ENCODE results near the gene ANAPC10.
"Not testable (repeated sequence)": the region's sequence is repeated elsewhere in the genome, so short reads cannot be mapped to it uniquely, and the experiment has no call there.

The ANAPC10 gene

GRCh38 chr4:145097821-145098674 is at the start of gene ANAPC10, which contains the start of gene ABCE1:
Gene ANAPC10 (minus strand): TSS chr4:145098196. CDS start chr4:145096099, 2,097 bp downstream.
Gene ABCE1 (plus strand): TSS chr4:145098311. CDS start chr4:145104413, 6,102 bp downstream.
- no peaks in the 10 kb centered on the region for H3K9me3 ChIP-seq (ENCODE audit: control insufficient read depth, insufficient read depth, low read length)
- 0 out of 2 replicates have a peak, but pooled peaks cover 3% of the 10 kb centered on the region for H3K4me1 ChIP-seq (ENCODE audit: insufficient read depth, low read length)
- H3K9ac ChIP-seq (ENCODE audit: low read depth, low read length), result peak within 1 kb of the TSS; percentile 89
- H3K36me3 ChIP-seq (ENCODE audit: insufficient read depth, low read length), result peaks cover 6% of the 10 kb centered on the region; the same call in 1 of the 2 replicates

- not testable (repeated sequence) for H3K4me1 ChIP-seq (ENCODE audit: insufficient read depth, low read length); H3K9ac ChIP-seq (ENCODE audit: low read depth, low read length); H3K9me3 ChIP-seq (ENCODE audit: control insufficient read depth, insufficient read depth, low read length); H3K36me3 ChIP-seq (ENCODE audit: insufficient read depth, low read length)
These were observed 38.2 kb upstream of the ANAPC10 start for GRCh38 chr4:145136219-145136618.

GRCh38 chr4:145132511-145133098 is 34.6 kb upstream of the ANAPC10 start:
- H3K9ac ChIP-seq (ENCODE audit: low read depth, low read length), result no peak overlapping the region
- no peaks in the 10 kb centered on the region for H3K9me3 ChIP-seq (ENCODE audit: control insufficient read depth, insufficient read depth, low read length)
- no peaks in the 10 kb centered on the region; the same call in 1 of the 2 replicates for H3K36me3 ChIP-seq (ENCODE audit: insufficient read depth, low read length)
- H3K4me1 ChIP-seq (ENCODE audit: insufficient read depth, low read length), result no peaks in the 10 kb centered on the region

GRCh38 chr4:145131848-145132247 is 33.9 kb upstream of the ANAPC10 start:
- no peaks in the 10 kb centered on the region for H3K9me3 ChIP-seq (ENCODE audit: control insufficient read depth, insufficient read depth, low read length)
- no peaks in the 10 kb centered on the region for H3K36me3 ChIP-seq (ENCODE audit: insufficient read depth, low read length)
- H3K4me1 ChIP-seq (ENCODE audit: insufficient read depth, low read length), result no peaks in the 10 kb centered on the region
- H3K9ac ChIP-seq (ENCODE audit: low read depth, low read length), result no peak overlapping the region

GRCh38 chr4:145130788-145131399 is 32.9 kb upstream of the ANAPC10 start:
- Histone ChIP-seq H3K4me1 (ENCODE audit: insufficient read depth, low read length) (no peaks in the 10 kb centered on the region), H3K36me3 (ENCODE audit: insufficient read depth, low read length) (peaks cover 5% of the 10 kb centered on the region; the same call in 1 of the 2 replicates), H3K9ac (ENCODE audit: low read depth, low read length) (no peak overlapping the region), H3K9me3 (ENCODE audit: control insufficient read depth, insufficient read depth, low read length) (no peaks in the 10 kb centered on the region)

- no peaks in the 10 kb centered on the region for H3K4me1 ChIP-seq (ENCODE audit: insufficient read depth, low read length)
- H3K9ac ChIP-seq (ENCODE audit: low read depth, low read length), result no peak overlapping the region
- H3K9me3 ChIP-seq (ENCODE audit: control insufficient read depth, insufficient read depth, low read length), result no peaks in the 10 kb centered on the region
- H3K36me3 ChIP-seq (ENCODE audit: insufficient read depth, low read length), result peaks cover 5% of the 10 kb centered on the region; the same call in 1 of the 2 replicates
These were observed 32.1 kb upstream of the ANAPC10 start for GRCh38 chr4:145130130-145130529.

GRCh38 chr4:145125396-145125795 is 27.4 kb upstream of the ANAPC10 start:
- peaks cover 7% of the 10 kb centered on the region for H3K36me3 ChIP-seq (ENCODE audit: insufficient read depth, low read length)

GRCh38 chr4:145108128-145108527 is 10.1 kb upstream of the ANAPC10 start:
- Histone ChIP-seq H3K4me1 (ENCODE audit: insufficient read depth, low read length) (no peaks in the 10 kb centered on the region), H3K36me3 (ENCODE audit: insufficient read depth, low read length) (peaks cover 18% of the 10 kb centered on the region), H3K9me3 (ENCODE audit: control insufficient read depth, insufficient read depth, low read length) (no peaks in the 10 kb centered on the region), H3K9ac (ENCODE audit: low read depth, low read length) (no peak overlapping the region)

More at GRCh38 chr4:145125396-145125795, 27.4 kb upstream of the ANAPC10 start:
- Histone ChIP-seq H3K9ac (ENCODE audit: low read depth, low read length) (no peak overlapping the region), H3K4me1 (ENCODE audit: insufficient read depth, low read length) (no peaks in the 10 kb centered on the region), H3K9me3 (ENCODE audit: control insufficient read depth, insufficient read depth, low read length) (no peaks in the 10 kb centered on the region)

- Histone ChIP-seq H3K9me3 (ENCODE audit: control insufficient read depth, insufficient read depth, low read length) (no peaks in the 10 kb centered on the region), H3K4me1 (ENCODE audit: insufficient read depth, low read length) (no peaks in the 10 kb centered on the region), H3K9ac (ENCODE audit: low read depth, low read length) (no peak overlapping the region), H3K36me3 (ENCODE audit: insufficient read depth, low read length) (peaks cover 15% of the 10 kb centered on the region)
These were observed 9.1 kb upstream of the ANAPC10 start for GRCh38 chr4:145107126-145107525.

GRCh38 chr4:145103496-145103895 is 5.5 kb upstream of the ANAPC10 start:
- Histone ChIP-seq H3K9ac (ENCODE audit: low read depth, low read length) (no peak overlapping the region), H3K36me3 (ENCODE audit: insufficient read depth, low read length) (peaks cover 9% of the 10 kb centered on the region), H3K4me1 (ENCODE audit: insufficient read depth, low read length) (0 out of 2 replicates have a peak, but pooled peaks cover 3% of the 10 kb centered on the region), H3K9me3 (ENCODE audit: control insufficient read depth, insufficient read depth, low read length) (no peaks in the 10 kb centered on the region)

- Histone ChIP-seq H3K9ac (ENCODE audit: low read depth, low read length) (no peak overlapping the region), H3K36me3 (ENCODE audit: insufficient read depth, low read length) (peaks cover 4% of the 10 kb centered on the region), H3K4me1 (ENCODE audit: insufficient read depth, low read length) (0 out of 2 replicates have a peak, but pooled peaks cover 3% of the 10 kb centered on the region), H3K9me3 (ENCODE audit: control insufficient read depth, insufficient read depth, low read length) (no peaks in the 10 kb centered on the region)
These were observed 4.6 kb upstream of the ANAPC10 start for GRCh38 chr4:145102619-145103018.

- H3K9ac ChIP-seq (ENCODE audit: low read depth, low read length), result no peak overlapping the region
- no peaks in the 10 kb centered on the region; the same call in 1 of the 2 replicates for H3K36me3 ChIP-seq (ENCODE audit: insufficient read depth, low read length)
- 0 out of 2 replicates have a peak, but pooled peaks cover 3% of the 10 kb centered on the region for H3K4me1 ChIP-seq (ENCODE audit: insufficient read depth, low read length)
- no peaks in the 10 kb centered on the region for H3K9me3 ChIP-seq (ENCODE audit: control insufficient read depth, insufficient read depth, low read length)
These were observed 3.1 kb upstream of the ANAPC10 start for GRCh38 chr4:145101091-145101490.

GRCh38 chr4:145099653-145100052 is 1.7 kb upstream of the ANAPC10 start:
- 0 out of 2 replicates have a peak, but pooled peaks cover 3% of the 10 kb centered on the region for H3K4me1 ChIP-seq (ENCODE audit: insufficient read depth, low read length)

GRCh38 chr4:145098675-145099037 is 660 bp upstream of the ANAPC10 start:
- H3K9me3 ChIP-seq (ENCODE audit: control insufficient read depth, insufficient read depth, low read length), result no peaks in the 10 kb centered on the region
- H3K36me3 ChIP-seq (ENCODE audit: insufficient read depth, low read length), result peaks cover 6% of the 10 kb centered on the region; the same call in 1 of the 2 replicates
- 0 out of 2 replicates have a peak, but pooled peaks cover 3% of the 10 kb centered on the region for H3K4me1 ChIP-seq (ENCODE audit: insufficient read depth, low read length)
- peak overlapping the region; percentile 89 for H3K9ac ChIP-seq (ENCODE audit: low read depth, low read length)

More at GRCh38 chr4:145099653-145100052, 1.7 kb upstream of the ANAPC10 start:
- Histone ChIP-seq H3K9me3 (ENCODE audit: control insufficient read depth, insufficient read depth, low read length) (no peaks in the 10 kb centered on the region), H3K36me3 (ENCODE audit: insufficient read depth, low read length) (no peaks in the 10 kb centered on the region; the same call in 1 of the 2 replicates), H3K9ac (ENCODE audit: low read depth, low read length) (peak overlapping the region; percentile 89; the same call in 1 of the 2 replicates)
